SK-N-DZ (cell line): ENCODE results near the gene TLR9.
A peak's percentile ranks its signal among the peaks of the same experiment; 100 is the strongest.

Experiments
- DNase-seq: peaks from one replicate; pipeline ENCODE4 v3.0.0-alpha.2; 2015; ENCODE audit warnings: low spot score

Gene TLR9

GRCh38 chr3:52216585-52217408 is 8.6 kb downstream of the TLR9 start:
- no peak for DNase-seq

GRCh38 chr3:52215351-52215750 is 10.1 kb downstream of the TLR9 start:
- no peak for DNase-seq

- DNase-seq: no peak
These were observed 11.5 kb downstream of the TLR9 start for GRCh38 chr3:52213901-52214300.

- DNase-seq: no peak
These were observed 12.4 kb downstream of the TLR9 start for GRCh38 chr3:52213005-52213404.

GRCh38 chr3:52211268-52211891 is 14.1 kb downstream of the TLR9 start:
- DNase-seq: no peak

- no peak for DNase-seq
These were observed 14.8 kb downstream of the TLR9 start for GRCh38 chr3:52210550-52211046.

- no peak for DNase-seq
These were observed 15.4 kb downstream of the TLR9 start for GRCh38 chr3:52210037-52210436.

GRCh38 chr3:52208556-52208955 is 16.9 kb downstream of the TLR9 start:
- no peak for DNase-seq

GRCh38 chr3:52205727-52206372 is 19.6 kb downstream of the TLR9 start:
- DNase-seq: no peak

GRCh38 chr3:52204337-52205073 is 20.9 kb downstream of the TLR9 start:
- DNase-seq: no peak

- no peak for DNase-seq
These were observed 21.7 kb downstream of the TLR9 start for GRCh38 chr3:52203701-52204100.

GRCh38 chr3:52202384-52203077 is 22.9 kb downstream of the TLR9 start:
- no peak for DNase-seq

- DNase-seq: no peak
These were observed 24.3 kb downstream of the TLR9 start for GRCh38 chr3:52200981-52201679.

- DNase-seq: no peak
These were observed 26.5 kb downstream of the TLR9 start for GRCh38 chr3:52198643-52199608.

GRCh38 chr3:52197842-52198625 is 27.4 kb downstream of the TLR9 start, which contains the start of gene ALAS1:
Gene ALAS1, plus strand, starts transcription at chr3:52198160. Its CDS starts 1,082 bp downstream, at chr3:52199242.
- DNase-seq: peak; percentile 88

- no peak for DNase-seq
These were observed 28.0 kb downstream of the TLR9 start for GRCh38 chr3:52197499-52197841.

- DNase-seq: no peak
These were observed 28.5 kb downstream of the TLR9 start for GRCh38 chr3:52196977-52197376.

- DNase-seq: no peak
These were observed 29.6 kb downstream of the TLR9 start for GRCh38 chr3:52195823-52196331.

- no peak for DNase-seq
These were observed 30.2 kb downstream of the TLR9 start for GRCh38 chr3:52195291-52195597.
